Astrocyte of the cerebellum (primary cell): Measurements from ENCODE around the gene NOS2.
A peak's percentile ranks its signal among the peaks of the same experiment; 100 is the strongest.
"Not testable (repeated sequence)": the region's sequence is repeated elsewhere in the genome, so short reads cannot be mapped to it uniquely, and the experiment has no call there.

ENCODE experiments used
- DNase-seq: peaks from one replicate; pipeline ENCODE4 v3.0.0-alpha.2; 2011; ENCODE audit warnings: low read depth
- H3K4me3 ChIP-seq: 2 replicates; pipeline ENCODE4 v1.5.1; 2011; ENCODE audit warnings: mild to moderate bottlenecking, low read depth, low read length, moderate library complexity
- CTCF ChIP-seq: IDR thresholded peaks from 2 replicates; pipeline ENCODE4 v1.5.1; 2012; ENCODE audit warnings: low read length, low read depth, moderate library complexity, mild to moderate bottlenecking; ENCODE audit errors: missing control alignments
- in situ Hi-C: cut with HindIII; loops from 2 replicates; pipeline ENCODE4 v1.10.0; 2017; ENCODE audit warnings: low sequenced_read_pairs

The NOS2 gene

GRCh38 chr17:27747462-27748359 lies 52.6 kb downstream of the NOS2 start:
- DNase-seq: no peak
- peak; percentile 20 for TF ChIP-seq CTCF
- in situ Hi-C loops: no loop called here
- no peak overlapping the region for H3K4me3 ChIP-seq

- DNase-seq: no peak
- in situ Hi-C loops: no loop called here
- TF ChIP-seq CTCF: no peak
- no peak overlapping the region for H3K4me3 ChIP-seq
Observed at GRCh38 chr17:27746881-27747280, 53.4 kb downstream of the NOS2 start.

GRCh38 chr17:27746320-27746719 lies 54.0 kb downstream of the NOS2 start:
- in situ Hi-C loops, H3K4me3 ChIP-seq, DNase-seq: not testable (repeated sequence)

GRCh38 chr17:27745207-27745830 lies 55.0 kb downstream of the NOS2 start:
- H3K4me3 ChIP-seq, in situ Hi-C loops, DNase-seq: not testable (repeated sequence)

GRCh38 chr17:27743281-27743885 lies 56.9 kb downstream of the NOS2 start:
- TF ChIP-seq CTCF: no peak
- no peak overlapping the region for H3K4me3 ChIP-seq
- DNase-seq: no peak
- in situ Hi-C loops: no loop called here

GRCh38 chr17:27741971-27742575 lies 58.3 kb downstream of the NOS2 start:
- no peak overlapping the region for H3K4me3 ChIP-seq
- no peak for DNase-seq
- in situ Hi-C loops: no loop called here
- no peak for TF ChIP-seq CTCF

- DNase-seq: no peak
- TF ChIP-seq CTCF: no peak
- no peak overlapping the region for H3K4me3 ChIP-seq
- in situ Hi-C loops: no loop called here
Observed at GRCh38 chr17:27741361-27741861, 58.9 kb downstream of the NOS2 start.

GRCh38 chr17:27740541-27740940 lies 59.8 kb downstream of the NOS2 start:
- DNase-seq, in situ Hi-C loops, H3K4me3 ChIP-seq: not testable (repeated sequence)
